NCI-H2107 treated with DMSO at 0.1 percent for 48 hours (cell line): ENCODE data around the gene ZNF423.

Experiments
- DNase-seq: peaks from one replicate; lab custom pipeline; 2025; ENCODE audit not compliant: unreplicated experiment; lab: John Stamatoyannopoulos, UW

The ZNF423 gene

GRCh38 chr16:49849037-49849753 lies 6.7 kb downstream of the ZNF423 start:
- DNase-seq, result no peak

DNA sequence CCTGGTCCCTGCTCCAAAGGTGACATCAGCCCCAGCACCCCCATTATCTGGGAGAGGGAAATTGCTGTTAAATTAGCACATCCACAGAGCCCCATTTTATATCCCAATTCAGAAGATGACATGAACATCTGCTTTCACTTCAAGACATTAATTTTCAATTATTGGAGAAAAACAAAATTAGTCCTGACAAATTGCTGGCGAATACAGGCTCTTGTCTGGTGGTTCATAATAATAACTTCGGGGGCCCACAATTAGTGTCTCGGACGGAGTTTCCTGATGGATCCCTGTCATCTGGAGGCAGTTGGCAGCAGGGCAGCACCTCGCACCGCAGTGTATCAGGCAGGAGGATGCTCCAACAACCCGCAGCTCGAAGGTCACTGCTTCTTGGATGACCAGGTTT lies 7.4 kb downstream of the ZNF423 start:
- DNase-seq, result no peak

DNA sequence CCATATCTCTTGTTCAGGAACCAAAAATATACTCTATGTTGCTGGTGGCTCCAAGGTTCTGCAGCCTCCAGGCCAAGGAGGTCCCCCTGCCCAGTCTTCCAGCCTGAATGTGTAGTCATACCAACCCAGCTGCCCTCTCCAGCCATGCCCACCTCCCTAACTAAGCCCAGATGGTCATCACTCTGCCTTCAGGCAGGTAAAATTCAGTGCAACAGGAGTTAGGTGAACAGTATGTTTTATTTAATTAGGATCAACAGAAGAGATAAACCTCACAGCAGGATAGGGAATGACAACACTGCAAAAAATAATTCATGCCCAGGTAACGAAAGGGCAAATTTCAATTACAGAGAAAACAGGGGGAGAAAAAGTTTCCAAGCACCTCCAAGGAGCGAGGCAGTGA lies 9.1 kb downstream of the ZNF423 start:
- DNase-seq, result no peak

DNA sequence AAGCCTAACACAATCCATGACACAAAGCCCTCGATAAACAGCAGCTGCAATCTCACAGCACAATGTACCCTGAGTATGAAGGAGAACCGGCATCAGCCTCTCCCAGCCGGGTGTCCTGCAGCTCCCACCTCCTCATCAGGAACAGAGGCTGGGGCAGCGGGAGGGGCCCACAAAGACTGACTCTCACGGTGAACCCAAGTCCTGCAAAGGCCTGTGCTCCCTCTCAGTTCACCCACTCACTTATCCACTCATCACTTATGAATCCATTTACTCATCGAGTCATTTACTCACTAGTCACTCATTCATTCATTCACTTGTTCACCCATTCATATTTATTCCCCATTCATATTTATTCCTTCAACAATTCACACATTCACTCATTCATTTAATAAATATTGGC lies 11.6 kb downstream of the ZNF423 start:
- DNase-seq, result no peak

DNA sequence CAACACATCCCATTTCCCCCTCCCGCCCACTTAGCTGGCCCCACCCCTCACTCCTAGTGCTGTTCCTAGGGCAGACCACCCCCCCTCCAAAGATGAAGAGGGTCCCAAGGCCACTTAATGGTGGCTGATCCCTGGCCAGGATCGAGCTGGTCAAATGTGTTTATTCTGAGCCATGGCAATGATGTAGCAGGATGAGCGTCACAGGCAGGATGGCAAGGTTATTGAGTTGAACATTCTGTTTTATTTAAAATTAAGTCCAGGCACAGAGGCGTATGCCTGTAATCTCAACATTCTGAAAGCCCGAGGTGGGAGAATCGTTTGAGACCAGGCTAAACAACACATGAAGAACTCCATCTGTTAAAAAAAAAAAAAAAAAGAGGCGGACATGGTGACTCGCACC lies 12.2 kb downstream of the ZNF423 start:
- DNase-seq, result no peak

DNA sequence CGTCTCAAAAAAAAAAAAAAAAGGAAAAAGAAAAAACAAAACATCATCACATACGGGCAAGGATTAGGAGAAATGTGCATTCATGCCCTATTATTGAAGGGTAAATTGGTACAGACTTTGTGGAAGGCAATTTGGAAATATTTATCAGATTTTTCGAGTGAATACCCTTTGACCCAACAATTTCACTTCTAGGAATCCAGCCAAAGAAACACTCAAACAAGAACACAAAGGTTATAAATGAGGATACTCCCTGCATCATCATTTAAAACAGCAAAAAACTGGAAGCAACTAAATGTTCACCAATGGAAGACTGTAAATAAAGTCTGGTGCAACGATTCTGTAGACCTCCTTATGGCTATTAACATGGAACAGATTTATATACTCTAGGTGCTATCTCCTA lies 12.9 kb downstream of the ZNF423 start:
- DNase-seq, result no peak

GRCh38 chr16:49839017-49839825 lies 16.7 kb downstream of the ZNF423 start:
- DNase-seq, result no peak

GRCh38 chr16:49838441-49839016 lies 17.4 kb downstream of the ZNF423 start:
- DNase-seq, result no peak

DNA sequence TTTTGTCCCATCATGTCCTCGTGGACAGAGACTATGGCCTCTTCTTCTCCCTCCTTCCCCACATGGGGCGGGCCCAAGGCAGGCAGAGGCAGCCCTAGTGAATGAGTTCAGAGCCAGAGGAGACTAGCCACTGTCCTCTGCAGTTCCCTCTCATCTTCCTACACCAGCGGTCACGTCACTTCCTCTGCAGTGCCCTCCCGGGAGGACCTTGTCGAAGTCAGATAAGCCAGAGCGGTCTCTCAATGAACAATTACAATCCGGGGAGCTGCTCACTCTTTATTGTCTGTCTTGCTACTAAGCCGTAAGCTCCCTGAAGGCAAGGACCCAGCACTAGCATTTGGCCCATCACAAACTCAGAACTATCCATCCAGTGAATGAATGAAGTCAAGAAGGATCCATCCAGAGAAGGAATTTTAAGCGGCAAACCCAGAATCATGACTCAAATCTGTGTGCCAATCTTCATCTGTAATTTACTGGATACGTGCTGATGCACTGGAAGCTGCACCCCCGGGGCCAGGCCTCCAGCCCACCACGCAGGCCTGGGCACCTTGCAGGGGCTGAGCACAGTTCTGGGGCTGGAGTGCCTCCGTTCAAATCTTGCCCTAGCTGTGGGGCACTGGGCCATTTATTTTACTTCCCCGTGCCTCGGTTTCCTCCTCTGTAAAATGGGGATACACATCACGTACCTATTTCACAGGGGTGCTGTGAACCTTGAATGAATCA lies 18.1 kb downstream of the ZNF423 start:
- no peak for DNase-seq

DNA sequence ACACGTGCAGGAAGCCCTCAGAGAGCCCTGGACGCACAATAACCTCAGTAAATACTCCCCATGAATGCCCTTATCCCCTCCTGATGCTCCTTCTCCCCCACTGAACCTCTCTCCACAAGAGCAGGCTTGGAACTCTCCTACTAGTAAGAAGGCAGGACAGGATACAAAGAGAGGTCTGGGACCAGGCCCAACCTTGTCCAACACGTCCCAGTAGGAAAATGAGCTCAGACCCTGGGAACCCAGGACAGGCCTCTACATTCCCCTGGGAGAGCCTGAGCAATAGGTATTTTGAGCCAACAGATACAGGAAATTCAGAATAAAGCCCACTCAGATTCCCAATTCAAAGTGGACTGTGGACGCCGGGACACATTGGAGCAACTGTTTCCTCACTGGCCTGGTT lies 19.2 kb downstream of the ZNF423 start:
- no peak for DNase-seq

- no peak for DNase-seq
Observed at GRCh38 chr16:49836218-49836617, 19.7 kb downstream of the ZNF423 start.

DNA sequence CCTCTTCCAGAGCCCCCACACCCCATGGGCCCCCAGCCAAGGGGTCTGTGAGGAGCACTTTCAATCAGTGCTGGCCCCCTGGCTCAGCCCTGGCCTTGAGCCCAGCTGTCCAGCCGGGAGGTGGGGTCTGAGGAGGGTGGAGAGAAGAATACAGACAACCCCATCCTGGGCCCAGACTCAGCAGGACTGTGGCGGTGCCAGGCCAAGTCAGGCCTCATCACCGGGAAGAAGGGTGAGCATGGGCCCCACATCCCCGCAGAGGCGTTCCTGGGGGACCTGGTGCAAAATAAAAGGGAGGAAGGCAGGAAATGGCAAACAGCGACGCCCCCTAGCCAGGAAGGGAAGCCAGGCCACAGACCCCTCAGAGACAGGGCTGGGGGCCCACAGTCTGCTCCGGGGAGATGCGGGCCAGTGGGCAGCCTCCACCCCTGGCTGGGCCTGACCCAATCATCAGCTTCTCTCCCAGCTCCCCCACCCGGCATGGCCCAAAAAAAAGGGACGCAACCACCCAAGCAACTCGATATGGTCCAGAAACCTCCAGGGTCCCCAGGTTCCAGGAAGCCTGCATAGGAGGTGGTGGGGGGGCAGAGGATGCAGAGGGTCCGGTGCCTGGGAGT lies 20.6 kb downstream of the ZNF423 start:
- DNase-seq, result no peak

GRCh38 chr16:49834531-49835151 lies 21.3 kb downstream of the ZNF423 start:
- DNase-seq, result no peak

GRCh38 chr16:49833796-49834530 lies 21.9 kb downstream of the ZNF423 start:
- DNase-seq, result no peak

GRCh38 chr16:49833085-49833484 lies 22.8 kb downstream of the ZNF423 start:
- no peak for DNase-seq

DNA sequence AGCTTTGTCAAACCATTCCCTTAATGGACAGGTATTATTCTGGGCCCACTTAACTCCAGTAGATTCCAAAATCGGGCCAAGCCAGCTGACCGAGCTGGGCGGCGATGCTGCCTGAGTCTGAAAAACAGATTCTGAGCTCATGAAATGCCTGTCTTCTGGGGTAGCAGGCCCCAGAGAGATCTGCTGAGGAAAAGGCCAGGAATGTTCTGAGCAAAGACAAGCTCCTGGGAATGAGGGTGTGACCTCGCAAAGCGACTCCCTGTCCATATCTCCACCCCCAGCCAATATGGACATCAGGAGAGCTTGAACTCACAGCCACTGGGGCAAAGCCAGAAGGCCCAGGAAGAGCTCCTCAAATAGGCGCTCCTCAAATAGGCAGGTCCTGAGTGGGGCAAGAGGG lies 23.7 kb downstream of the ZNF423 start:
- DNase-seq, result no peak

- DNase-seq, result no peak
Observed at GRCh38 chr16:49830873-49831272, 25.0 kb downstream of the ZNF423 start.

GRCh38 chr16:49828533-49829267 lies 27.2 kb downstream of the ZNF423 start:
- no peak for DNase-seq

GRCh38 chr16:49827805-49828438 lies 28.0 kb downstream of the ZNF423 start:
- DNase-seq, result no peak
